Endothelial cell of umbilical vein (primary cell): ENCODE measurements around the gene SYNDIG1. TPM values are rescaled to one million over a fixed set of nuclear protein-coding genes. Genes with fewer than 3 reads are reported as not detected.

Source experiments
- BruUV-seq: library from RNA; stranded (reverse); fragments of 400-500 nt; replicated peaks from 2 replicates; lab custom pipeline; 2021; lab: Mats Ljungman, UMichigan
- CTCF ChIA-PET: fragments of 300-600, 350-600 bp; sonication (Branson Sonifier 250); formaldehyde crosslinking; loops from one replicate; lab custom pipeline; 2021; ENCODE audit warnings: antibody characterized with exemption, inconsistent platforms; lab: Charles Lee
- POLR2A ChIA-PET: fragments of 300-600, 350-600 bp; sonication (Branson Sonifier 250); formaldehyde crosslinking; loops from one replicate; lab custom pipeline; 2021; ENCODE audit warnings: antibody characterized with exemption, inconsistent platforms; lab: Charles Lee
- DNase-seq: peaks from one replicate; pipeline ENCODE4 v3.0.0-alpha.2; 2011; ENCODE audit warnings: low read depth, low spot score
- FAIRE-seq: peaks from 2 replicates; lab custom pipeline; 2011; peaks lifted over from hg19 to GRCh38; lab: Jason Lieb, UNC
- H2AFZ ChIP-seq: 2 replicates; pipeline ENCODE4 v1.6.0; 2012; ENCODE audit warnings: low read depth, low read length, control low read depth, inconsistent platforms
- H3K27ac ChIP-seq: 2 replicates; pipeline ENCODE4 v1.5.1; 2011; ENCODE audit warnings: low read depth, mild to moderate bottlenecking, control low read depth, low read length, moderate library complexity; ENCODE audit not compliant: insufficient read depth
- H3K27me3 ChIP-seq, 2 experiments: 2 replicates each; pipeline versions ENCODE4 v1.6.0 to v1.6.1; 2011; ENCODE audit warnings: low read length in 2 of 2, mixed read lengths in 1 of 2; ENCODE audit not compliant: control insufficient read depth in 2 of 2, insufficient read depth in 2 of 2
- H3K36me3 ChIP-seq, 2 experiments: 2 replicates in 1 of 2; 3 replicates in 1 of 2; pipeline ENCODE4 v1.5.1; 2011; ENCODE audit warnings: low read length in 2 of 2, mild to moderate bottlenecking in 1 of 2, moderate library complexity in 1 of 2; ENCODE audit not compliant: control insufficient read depth in 2 of 2, insufficient read depth in 2 of 2; ENCODE audit errors: extremely low read depth in 1 of 2
- H3K4me1 ChIP-seq: 3 replicates; pipeline ENCODE4 v1.5.1; 2011; ENCODE audit warnings: mild to moderate bottlenecking, low read length; ENCODE audit not compliant: control insufficient read depth, insufficient read depth; ENCODE audit errors: extremely low read depth
- H3K4me2 ChIP-seq: 2 replicates; pipeline ENCODE4 v1.6.1; 2011; ENCODE audit warnings: low read length, control low read depth, mixed read lengths; ENCODE audit not compliant: insufficient read depth
- H3K4me3 ChIP-seq, 3 experiments: fragments of 200-600 bp in 1 of 3; sonication (generic), shearing (Covaris generic) in 1 of 3; replicated peaks in 1 of 3; 2 replicates each; pipeline ENCODE4 v1.5.1; 2011 to 2016; ENCODE audit warnings: control low read depth in 3 of 3, low read length in 3 of 3, mild to moderate bottlenecking in 2 of 3, inconsistent platforms in 1 of 3, low read depth in 1 of 3, moderate library complexity in 1 of 3; ENCODE audit not compliant: insufficient read depth in 1 of 3
- H3K79me2 ChIP-seq: 2 replicates; pipeline ENCODE4 v1.6.0; 2012; ENCODE audit warnings: low read length, inconsistent platforms; ENCODE audit not compliant: control insufficient read depth, insufficient read depth
- H3K9ac ChIP-seq: replicated peaks from 2 replicates; pipeline ENCODE3; 2011; ENCODE audit warnings: low read length, control low read depth; ENCODE audit not compliant: insufficient read depth; ENCODE audit errors: extremely low read depth
- H3K9me1 ChIP-seq: replicated peaks from 3 replicates; pipeline ENCODE4 v1.6.0; 2011; ENCODE audit warnings: mild to moderate bottlenecking, low read length; ENCODE audit not compliant: control insufficient read depth, insufficient read depth; ENCODE audit errors: extremely low read depth
- H3K9me3 ChIP-seq: replicated peaks from 2 replicates; pipeline ENCODE4 v1.5.1; 2012; ENCODE audit warnings: low read length, inconsistent platforms; ENCODE audit not compliant: control insufficient read depth, insufficient read depth
- H4K20me1 ChIP-seq: replicated peaks from 2 replicates; pipeline ENCODE3; 2011; ENCODE audit warnings: mild to moderate bottlenecking, low read length; ENCODE audit not compliant: control insufficient read depth, insufficient read depth; ENCODE audit errors: extremely low read depth
- CTCF ChIP-seq, 2 donors: IDR thresholded peaks; 1 replicate in 1 of 2; 2 replicates in 1 of 2; pipeline ENCODE4 v1.5.1; 2011; ENCODE audit warnings: low read length in 2 of 2, mild to moderate bottlenecking in 2 of 2, moderate library complexity in 2 of 2, control low read depth in 1 of 2, inconsistent platforms in 1 of 2, low read depth in 1 of 2; ENCODE audit not compliant: insufficient read depth in 1 of 2; ENCODE audit errors: extremely low read depth in 1 of 2
- EZH2 ChIP-seq: IDR thresholded peaks from 2 replicates; pipeline ENCODE4 v1.6.1; 2012; ENCODE audit warnings: borderline replicate concordance, low read depth, mild to moderate bottlenecking, moderate library complexity, low read length, inconsistent platforms; ENCODE audit not compliant: severe bottlenecking
- FOS ChIP-seq: IDR thresholded peaks from 2 replicates; pipeline ENCODE4 v1.6.1; 2011; ENCODE audit warnings: mild to moderate bottlenecking, low read length, moderate library complexity, borderline replicate concordance; ENCODE audit not compliant: insufficient read depth
- GATA2 ChIP-seq: IDR thresholded peaks from 2 replicates; pipeline ENCODE4 v1.7.0; 2011; ENCODE audit warnings: low read depth, mild to moderate bottlenecking, moderate library complexity, mixed read lengths, low read length; ENCODE audit not compliant: insufficient read length, insufficient read depth
- JUN ChIP-seq: IDR thresholded peaks from 2 replicates; pipeline ENCODE4 v1.6.1; 2011; ENCODE audit warnings: borderline replicate concordance, low read depth; ENCODE audit not compliant: insufficient read length, insufficient read depth
- MAX ChIP-seq: IDR thresholded peaks from 2 replicates; pipeline ENCODE4 v1.6.1; 2011; ENCODE audit not compliant: insufficient read depth, insufficient read length
- MYC ChIP-seq: IDR thresholded peaks from one replicate; pipeline ENCODE4 v1.6.1; 2011; ENCODE audit warnings: mild to moderate bottlenecking, low read depth, low read length
- POLR2A ChIP-seq: IDR thresholded peaks from 2 replicates; pipeline ENCODE4 v1.6.1; 2012; ENCODE audit warnings: low read depth, mild to moderate bottlenecking, control low read depth, low read length
- POLR2AphosphoS5 ChIP-seq: IDR thresholded peaks from 2 replicates; pipeline ENCODE4 v1.6.1; 2012; ENCODE audit warnings: low read depth, mild to moderate bottlenecking, control low read depth, low read length, moderate library complexity; ENCODE audit not compliant: insufficient read depth
- dilution Hi-C: fragments of 300-500 bp; cut with MboI; formaldehyde crosslinking; loops from one replicate; pipeline ENCODE4 v1.15.0; 2019; ENCODE audit warnings: low sequenced_read_pairs; ENCODE audit not compliant: extremely low pct_ligation_motif_present
- intact Hi-C: fragments of 100-400 bp; cut with micrococcal nuclease; formaldehyde crosslinking; loops from one replicate; pipeline ENCODE4 v1.10.0; 2022
- polyA plus RNA-seq, 4 experiments: library from polyadenylated mRNA; depleted of rRNA in 3 of 4; stranded (reverse) in 3 of 4; unstranded in 1 of 4; fragments of >200 nt; gene quantifications; 2 replicates each; pipeline versions ENCODE4 v1.2.1 to v1.2.3, GENCODE V29; 2011 to 2012; ENCODE audit warnings: missing spikeins in 1 of 4
- total RNA-seq: library from RNA; stranded (reverse); gene quantifications from 2 replicates; pipeline ENCODE4 v1.2.3, GENCODE V29; 2021

The SYNDIG1 gene
- total and polyA plus RNA-seq, 2 donors (not counting 3 experiments of a cell fraction or from before 2014, with no cell fraction given) = not detected

- no peak overlapping the region for H3K4me3 ChIP-seq
- H3K9me3 ChIP-seq = peaks cover 7% of the 10 kb centered on the region
- H3K79me2 ChIP-seq = no peaks in the 10 kb centered on the region
- no peak for FAIRE-seq
- intact Hi-C loops = no loop called here
- H3K27me3 ChIP-seq = no peaks in the 10 kb centered on the region
- H3K36me3 ChIP-seq = no peaks in the 10 kb centered on the region
- ChIA-PET POLR2A (no interaction called here), CTCF (no interaction called here)
- no peaks in the 10 kb centered on the region for H3K4me1 ChIP-seq
- H3K9me1 ChIP-seq = no peaks in the 10 kb centered on the region
- H3K4me2 ChIP-seq = no peak overlapping the region
- H2AFZ ChIP-seq = no peak overlapping the region
- H4K20me1 ChIP-seq = no peaks in the 10 kb centered on the region
- H3K9ac ChIP-seq = no peak overlapping the region
- no TSS peak for BruUV-seq
- DNase-seq = no peak
- H3K27ac ChIP-seq = no peak overlapping the region
- no peak for TF ChIP-seq MAX
- no peak for TF ChIP-seq POLR2A
- no peak for TF ChIP-seq MYC
- TF ChIP-seq POLR2AphosphoS5 = no peak
- no peak for TF ChIP-seq CTCF (IDR thresholded peaks at IDR 0.05; ENCODE audit: extremely low read depth in 1 of 2, insufficient read depth in 1 of 2, low read depth in 1 of 2, low read length in 2 of 2)
- no peak for TF ChIP-seq EZH2
- no peak for TF ChIP-seq FOS
- TF ChIP-seq JUN = no peak
- no peak for TF ChIP-seq GATA2
- dilution Hi-C loops = no loop called here
Observed at GRCh38 chr20:24578567-24579415, 109.4 kb downstream of the SYNDIG1 start.
